ENCODE results near the gene ERBIN. TPM values are rescaled to one million over a fixed set of nuclear protein-coding genes. Genes with fewer than 3 reads are reported as not detected.

ERBIN gene
- total and polyA plus RNA-seq, 9 of the 15 experiments (the other 6 are each of a cell fraction or from before 2014, with no cell fraction given) = 11.9 to 72.8 (median 41.7) TPM

DNA sequence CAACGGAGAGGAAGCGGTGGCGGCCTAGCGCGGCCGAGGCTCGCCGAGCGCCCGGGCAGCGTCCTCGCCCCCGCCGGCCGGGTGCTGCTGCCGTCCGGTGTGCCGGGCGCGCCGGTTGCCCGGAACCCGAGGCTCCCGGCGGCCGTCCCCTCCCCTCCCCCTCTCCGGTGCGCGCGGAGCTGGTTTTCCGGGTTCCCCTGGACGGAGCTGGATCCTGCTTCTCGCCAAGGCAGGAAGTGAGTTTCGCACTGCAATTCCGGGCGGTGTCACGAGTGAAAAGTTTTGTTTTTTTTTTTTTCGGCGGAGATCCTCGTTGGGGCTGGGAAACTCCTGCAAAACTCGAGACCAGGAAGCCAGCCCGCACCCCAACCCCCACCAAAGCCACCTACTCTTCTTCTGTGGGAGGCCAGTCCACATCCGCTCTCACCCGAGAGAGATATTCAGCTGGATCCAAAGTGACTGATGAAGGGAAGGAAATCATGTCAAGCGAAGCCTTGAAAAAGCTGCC, at the start of gene ERBIN (continued):
- TF ChIP-seq, protein P1, sequence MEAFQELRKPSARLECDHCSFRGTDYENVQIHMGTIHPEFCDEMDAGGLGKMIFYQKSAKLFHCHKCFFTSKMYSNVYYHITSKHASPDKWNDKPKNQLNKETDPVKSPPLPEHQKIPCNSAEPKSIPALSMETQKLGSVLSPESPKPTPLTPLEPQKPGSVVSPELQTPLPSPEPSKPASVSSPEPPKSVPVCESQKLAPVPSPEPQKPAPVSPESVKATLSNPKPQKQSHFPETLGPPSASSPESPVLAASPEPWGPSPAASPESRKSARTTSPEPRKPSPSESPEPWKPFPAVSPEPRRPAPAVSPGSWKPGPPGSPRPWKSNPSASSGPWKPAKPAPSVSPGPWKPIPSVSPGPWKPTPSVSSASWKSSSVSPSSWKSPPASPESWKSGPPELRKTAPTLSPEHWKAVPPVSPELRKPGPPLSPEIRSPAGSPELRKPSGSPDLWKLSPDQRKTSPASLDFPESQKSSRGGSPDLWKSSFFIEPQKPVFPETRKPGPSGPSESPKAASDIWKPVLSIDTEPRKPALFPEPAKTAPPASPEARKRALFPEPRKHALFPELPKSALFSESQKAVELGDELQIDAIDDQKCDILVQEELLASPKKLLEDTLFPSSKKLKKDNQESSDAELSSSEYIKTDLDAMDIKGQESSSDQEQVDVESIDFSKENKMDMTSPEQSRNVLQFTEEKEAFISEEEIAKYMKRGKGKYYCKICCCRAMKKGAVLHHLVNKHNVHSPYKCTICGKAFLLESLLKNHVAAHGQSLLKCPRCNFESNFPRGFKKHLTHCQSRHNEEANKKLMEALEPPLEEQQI (IDR thresholded peaks at IDR 0.05) = no peak
- TF ChIP-seq NR4A1 (CRISPR knock-in tag; IDR thresholded peaks at IDR 0.05) = no peak
- TF ChIP-seq NR4A1 (tag; IDR thresholded peaks at IDR 0.05) = no peak
- TF ChIP-seq ELF2 (CRISPR knock-in tag; IDR thresholded peaks at IDR 0.05) = peak; percentile 78; the same call in 1 of the 2 replicates
- TF ChIP-seq BHLHE40 (IDR thresholded peaks at IDR 0.05; ENCODE audit: low read length) = no peak
- no peak for TF ChIP-seq STAT6 (CRISPR knock-in tag; IDR thresholded peaks at IDR 0.05)
- no peak for TF ChIP-seq ZNF143 (CRISPR knock-in tag; IDR thresholded peaks at IDR 0.05)
- TF ChIP-seq, protein P2, sequence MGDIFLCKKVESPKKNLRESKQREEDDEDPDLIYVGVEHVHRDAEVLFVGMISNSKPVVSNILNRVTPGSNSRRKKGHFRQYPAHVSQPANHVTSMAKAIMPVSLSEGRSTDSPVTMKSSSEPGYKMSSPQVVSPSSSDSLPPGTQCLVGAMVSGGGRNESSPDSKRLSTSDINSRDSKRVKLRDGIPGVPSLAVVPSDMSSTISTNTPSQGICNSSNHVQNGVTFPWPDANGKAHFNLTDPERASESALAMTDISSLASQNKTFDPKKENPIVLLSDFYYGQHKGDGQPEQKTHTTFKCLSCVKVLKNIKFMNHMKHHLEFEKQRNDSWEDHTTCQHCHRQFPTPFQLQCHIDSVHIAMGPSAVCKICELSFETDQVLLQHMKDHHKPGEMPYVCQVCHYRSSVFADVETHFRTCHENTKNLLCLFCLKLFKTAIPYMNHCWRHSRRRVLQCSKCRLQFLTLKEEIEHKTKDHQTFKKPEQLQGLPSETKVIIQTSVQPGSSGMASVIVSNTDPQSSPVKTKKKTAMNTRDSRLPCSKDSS (IDR thresholded peaks at IDR 0.05; ENCODE audit: low read depth, partially characterized antibody) = no peak
- TF ChIP-seq JUNB (CRISPR knock-in tag; conservative IDR thresholded peaks at IDR 0.05) = no peak
- no peak for TF ChIP-seq SLC30A9 (CRISPR knock-in tag; IDR thresholded peaks at IDR 0.05)
- no peak for TF ChIP-seq SREBF1 (IDR thresholded peaks at IDR 0.05; ENCODE audit: borderline replicate concordance, low read depth, low read length)
- no peak for TF ChIP-seq ZNF586 (CRISPR knock-in tag; conservative IDR thresholded peaks at IDR 0.05)
- TF ChIP-seq, protein P3, sequence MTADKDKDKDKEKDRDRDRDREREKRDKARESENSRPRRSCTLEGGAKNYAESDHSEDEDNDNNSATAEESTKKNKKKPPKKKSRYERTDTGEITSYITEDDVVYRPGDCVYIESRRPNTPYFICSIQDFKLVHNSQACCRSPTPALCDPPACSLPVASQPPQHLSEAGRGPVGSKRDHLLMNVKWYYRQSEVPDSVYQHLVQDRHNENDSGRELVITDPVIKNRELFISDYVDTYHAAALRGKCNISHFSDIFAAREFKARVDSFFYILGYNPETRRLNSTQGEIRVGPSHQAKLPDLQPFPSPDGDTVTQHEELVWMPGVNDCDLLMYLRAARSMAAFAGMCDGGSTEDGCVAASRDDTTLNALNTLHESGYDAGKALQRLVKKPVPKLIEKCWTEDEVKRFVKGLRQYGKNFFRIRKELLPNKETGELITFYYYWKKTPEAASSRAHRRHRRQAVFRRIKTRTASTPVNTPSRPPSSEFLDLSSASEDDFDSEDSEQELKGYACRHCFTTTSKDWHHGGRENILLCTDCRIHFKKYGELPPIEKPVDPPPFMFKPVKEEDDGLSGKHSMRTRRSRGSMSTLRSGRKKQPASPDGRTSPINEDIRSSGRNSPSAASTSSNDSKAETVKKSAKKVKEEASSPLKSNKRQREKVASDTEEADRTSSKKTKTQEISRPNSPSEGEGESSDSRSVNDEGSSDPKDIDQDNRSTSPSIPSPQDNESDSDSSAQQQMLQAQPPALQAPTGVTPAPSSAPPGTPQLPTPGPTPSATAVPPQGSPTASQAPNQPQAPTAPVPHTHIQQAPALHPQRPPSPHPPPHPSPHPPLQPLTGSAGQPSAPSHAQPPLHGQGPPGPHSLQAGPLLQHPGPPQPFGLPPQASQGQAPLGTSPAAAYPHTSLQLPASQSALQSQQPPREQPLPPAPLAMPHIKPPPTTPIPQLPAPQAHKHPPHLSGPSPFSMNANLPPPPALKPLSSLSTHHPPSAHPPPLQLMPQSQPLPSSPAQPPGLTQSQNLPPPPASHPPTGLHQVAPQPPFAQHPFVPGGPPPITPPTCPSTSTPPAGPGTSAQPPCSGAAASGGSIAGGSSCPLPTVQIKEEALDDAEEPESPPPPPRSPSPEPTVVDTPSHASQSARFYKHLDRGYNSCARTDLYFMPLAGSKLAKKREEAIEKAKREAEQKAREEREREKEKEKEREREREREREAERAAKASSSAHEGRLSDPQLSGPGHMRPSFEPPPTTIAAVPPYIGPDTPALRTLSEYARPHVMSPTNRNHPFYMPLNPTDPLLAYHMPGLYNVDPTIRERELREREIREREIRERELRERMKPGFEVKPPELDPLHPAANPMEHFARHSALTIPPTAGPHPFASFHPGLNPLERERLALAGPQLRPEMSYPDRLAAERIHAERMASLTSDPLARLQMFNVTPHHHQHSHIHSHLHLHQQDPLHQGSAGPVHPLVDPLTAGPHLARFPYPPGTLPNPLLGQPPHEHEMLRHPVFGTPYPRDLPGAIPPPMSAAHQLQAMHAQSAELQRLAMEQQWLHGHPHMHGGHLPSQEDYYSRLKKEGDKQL (CRISPR knock-in tag; IDR thresholded peaks at IDR 0.05; ENCODE audit: borderline replicate concordance) = no peak; the same call in 1 of the 2 replicates
- TF ChIP-seq HSF4 (CRISPR knock-in tag; IDR thresholded peaks at IDR 0.05; ENCODE audit: borderline replicate concordance) = no peak

Data from K562 (cell line).